HFFc6 (cell line): Measurements from ENCODE around the gene LIPC. TPM values are rescaled to one million over a fixed set of nuclear protein-coding genes. Genes with fewer than 3 reads are reported as not detected.

ENCODE experiments used
- DNase-seq: peaks from one replicate; pipeline ENCODE4 v3.0.0-alpha.2; 2018
- H3K27ac Mint-ChIP-seq: 2 replicates; pipeline ENCODE4 v1.8.0; 2020; ENCODE audit warnings: mild to moderate bottlenecking, mixed read lengths
- H3K27me3 Mint-ChIP-seq: 2 replicates; pipeline ENCODE4 v1.8.0; 2021; ENCODE audit warnings: mild to moderate bottlenecking, moderate library complexity, mixed read lengths; ENCODE audit not compliant: insufficient read depth
- H3K36me3 Mint-ChIP-seq: 2 replicates; pipeline ENCODE4 v1.8.0; 2021; ENCODE audit warnings: low read depth, mixed read lengths
- H3K4me1 Mint-ChIP-seq: 2 replicates; pipeline ENCODE4 v1.8.0; 2020; ENCODE audit warnings: low read depth, mixed read lengths
- H3K4me3 Mint-ChIP-seq: 2 replicates; pipeline ENCODE4 v1.8.0; 2020; ENCODE audit warnings: mild to moderate bottlenecking, moderate library complexity, mixed read lengths
- H3K9me3 Mint-ChIP-seq: 2 replicates; pipeline ENCODE4 v1.8.0; 2020; ENCODE audit warnings: mild to moderate bottlenecking, mixed read lengths
- CTCF ChIP-seq: fragments of 200-600 bp; sonication (generic); IDR thresholded peaks from 2 replicates; pipeline ENCODE4 v1.5.0; 2021; ENCODE audit warnings: antibody characterized with exemption, mild to moderate bottlenecking
- total RNA-seq, 6 experiments: library from RNA; stranded (reverse); fragmentation: NEBNext Ultra II Directional; extraction: Animal tissue kit (Norgen Biotek cat#: 25700); gene quantifications; 2 replicates in 1 of 6; 3 replicates in 5 of 6; pipeline ENCODE4 v1.2.3, GENCODE V29; 2021

Gene LIPC
- total RNA-seq, 6 experiments from 2014 or later: not detected

GRCh38 chr15:58503139-58504027 lies 71.6 kb downstream of the LIPC start:
- Mint-ChIP-seq H3K9me3 (no peaks in the 10 kb centered on the region; the same call in 1 of the 2 replicates), H3K27me3 (peaks cover 4% of the 10 kb centered on the region), H3K36me3 (peaks cover 16% of the 10 kb centered on the region; the same call in 1 of the 2 replicates), H3K4me3 (no peak overlapping the region), H3K4me1 (peaks cover 48% of the 10 kb centered on the region), H3K27ac (no peak overlapping the region)
- no peak for DNase-seq
- no peak for TF ChIP-seq CTCF

DNA sequence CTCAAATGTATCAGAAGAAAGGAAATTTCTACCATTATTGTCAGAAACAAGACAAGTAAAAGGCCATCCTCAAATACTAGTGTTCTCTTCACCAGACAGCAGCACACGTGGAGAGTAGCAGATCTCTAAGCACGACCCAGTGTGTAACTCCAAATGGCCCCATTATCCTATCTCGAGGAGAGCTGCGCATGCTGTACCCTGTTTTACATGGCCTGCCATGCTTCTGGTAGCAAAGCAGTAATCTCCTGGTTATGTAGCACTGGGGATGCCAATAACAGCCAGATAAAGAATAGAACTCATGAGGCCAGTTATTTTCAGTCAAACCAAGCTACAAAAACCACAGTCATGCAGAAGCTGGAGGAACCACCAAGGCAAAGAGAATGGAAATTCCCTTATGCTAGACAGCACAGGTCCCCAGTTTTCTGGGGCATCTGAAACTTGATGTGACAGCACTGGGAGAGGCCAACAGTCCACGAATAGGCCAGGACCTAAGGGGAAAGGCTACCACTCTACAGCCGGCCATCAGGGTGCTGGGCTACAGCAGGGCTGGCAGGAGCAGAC lies 73.0 kb downstream of the LIPC start:
- Mint-ChIP-seq H3K4me1 (peaks cover 35% of the 10 kb centered on the region), H3K9me3 (no peaks in the 10 kb centered on the region; the same call in 1 of the 2 replicates), H3K27ac (no peak overlapping the region), H3K4me3 (no peak overlapping the region), H3K36me3 (peaks cover 16% of the 10 kb centered on the region; the same call in 1 of the 2 replicates), H3K27me3 (peaks cover 12% of the 10 kb centered on the region)
- DNase-seq: no peak
- TF ChIP-seq CTCF: no peak

DNA sequence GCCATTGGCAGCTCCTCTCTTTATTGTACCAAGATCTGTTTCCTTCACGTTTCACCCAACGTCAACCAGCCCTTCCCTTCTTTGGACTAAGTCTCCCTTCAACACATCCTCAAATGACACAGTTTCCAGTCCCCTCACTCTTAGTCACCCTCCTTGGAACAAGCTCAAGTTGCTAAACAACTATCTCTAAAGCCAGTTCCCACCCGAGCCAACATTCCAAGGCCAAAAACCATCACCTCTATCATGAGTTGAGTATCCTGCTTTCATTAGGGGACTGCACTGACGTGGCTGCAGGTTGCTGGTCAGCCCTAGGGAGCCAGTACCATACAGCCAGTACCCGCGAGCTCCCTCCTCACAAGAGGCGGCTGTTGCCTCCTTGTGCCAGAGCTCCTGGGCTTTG lies 73.8 kb downstream of the LIPC start:
- no peak for TF ChIP-seq CTCF
- no peak overlapping the region for H3K27ac Mint-ChIP-seq
- H3K9me3 Mint-ChIP-seq: no peaks in the 10 kb centered on the region; the same call in 1 of the 2 replicates
- H3K4me1 Mint-ChIP-seq: peaks cover 30% of the 10 kb centered on the region
- peaks cover 16% of the 10 kb centered on the region; the same call in 1 of the 2 replicates for H3K36me3 Mint-ChIP-seq
- no peak overlapping the region for H3K4me3 Mint-ChIP-seq
- DNase-seq: peak; percentile 7
- peaks cover 15% of the 10 kb centered on the region for H3K27me3 Mint-ChIP-seq

- no peak for DNase-seq
- no peak for TF ChIP-seq CTCF
- H3K27me3 Mint-ChIP-seq: peaks cover 15% of the 10 kb centered on the region
- no peak overlapping the region for H3K4me3 Mint-ChIP-seq
- no peak overlapping the region for H3K27ac Mint-ChIP-seq
- H3K9me3 Mint-ChIP-seq: no peaks in the 10 kb centered on the region; the same call in 1 of the 2 replicates
- H3K4me1 Mint-ChIP-seq: peaks cover 33% of the 10 kb centered on the region
- H3K36me3 Mint-ChIP-seq: peaks cover 16% of the 10 kb centered on the region; the same call in 1 of the 2 replicates
Measured at GRCh38 chr15:58506064-58506490, 74.3 kb downstream of the LIPC start.

GRCh38 chr15:58506783-58507668 lies 75.2 kb downstream of the LIPC start:
- peaks cover 16% of the 10 kb centered on the region; the same call in 1 of the 2 replicates for H3K36me3 Mint-ChIP-seq
- DNase-seq: no peak
- H3K9me3 Mint-ChIP-seq: no peaks in the 10 kb centered on the region; the same call in 1 of the 2 replicates
- TF ChIP-seq CTCF: no peak
- H3K27me3 Mint-ChIP-seq: peaks cover 13% of the 10 kb centered on the region
- H3K27ac Mint-ChIP-seq: no peak overlapping the region
- peaks cover 26% of the 10 kb centered on the region for H3K4me1 Mint-ChIP-seq
- no peak overlapping the region for H3K4me3 Mint-ChIP-seq
